Suprapubic skin (tissue), 4 donors: ENCODE measurements around the gene SORCS2. TPM values are rescaled to one million over a fixed set of nuclear protein-coding genes. Genes with fewer than 3 reads are reported as not detected.

ENCODE experiments used
- DNase-seq, 2 donors: peaks; one replicate each; pipeline ENCODE4 v3.0.0-alpha.2; 2019; ENCODE audit warnings: low spot score in 2 of 2
- H3K27ac ChIP-seq: fragments of 200-600 bp; sonication (generic); one replicate; pipeline ENCODE4 v1.5.1; 2019
- H3K27me3 ChIP-seq: fragments of 200-600 bp; sonication (generic); one replicate; pipeline ENCODE4 v1.5.1; 2019
- H3K36me3 ChIP-seq: fragments of 200-600 bp; sonication (generic); one replicate; pipeline ENCODE4 v1.5.1; 2019
- H3K4me1 ChIP-seq: fragments of 200-600 bp; sonication (generic); one replicate; pipeline ENCODE4 v1.5.1; 2019
- H3K4me3 ChIP-seq: fragments of 200-600 bp; sonication (generic); one replicate; pipeline ENCODE4 v1.5.1; 2019; ENCODE audit warnings: mild to moderate bottlenecking
- H3K9me3 ChIP-seq: fragments of 200-600 bp; sonication (generic); one replicate; pipeline ENCODE4 v1.5.1; 2019
- EP300 ChIP-seq: sonication (generic); formaldehyde crosslinking; IDR thresholded peaks from one replicate; pipeline ENCODE4 v1.6.1; 2017; ENCODE audit warnings: antibody characterized with exemption
- POLR2A ChIP-seq, 2 donors: fragments of 450-650 bp; IDR thresholded peaks; one replicate each; pipeline ENCODE4 v1.6.1; 2017; ENCODE audit warnings: antibody characterized with exemption in 2 of 2, mild to moderate bottlenecking in 2 of 2, moderate library complexity in 2 of 2
- POLR2AphosphoS5 ChIP-seq, 3 donors: sonication (generic); formaldehyde crosslinking; IDR thresholded peaks; one replicate each; pipeline ENCODE4 v1.6.1; 2017; ENCODE audit warnings: antibody characterized with exemption in 3 of 3
- WGBS: methylation state at CpG from one replicate; pipeline ENCODE4 v1.1.5; 2018; 5-methylcytosine and 5-hydroxymethylcytosine counted together
- total RNA-seq, 4 donors: library from RNA; depleted of rRNA; stranded (reverse); fragments of >200 nt; gene quantifications; one replicate each; pipeline ENCODE4 v1.1.0, GENCODE V29; 2016
- TF ChIP-seq, protein P1 (sequence below), 2 donors: fragments of 200-600 bp in 1 of 2; fragments of 450-650 bp in 1 of 2; sonication (generic) in 1 of 2; IDR thresholded peaks; one replicate each; pipeline ENCODE4 v1.5.1; 2016 to 2019; ENCODE audit warnings: antibody characterized with exemption in 2 of 2, mild to moderate bottlenecking in 1 of 2, moderate library complexity in 1 of 2

The SORCS2 gene
- total RNA-seq, 4 donors from 2014 or later = 0.94 to 4.6 (median 1.3) TPM

DNA sequence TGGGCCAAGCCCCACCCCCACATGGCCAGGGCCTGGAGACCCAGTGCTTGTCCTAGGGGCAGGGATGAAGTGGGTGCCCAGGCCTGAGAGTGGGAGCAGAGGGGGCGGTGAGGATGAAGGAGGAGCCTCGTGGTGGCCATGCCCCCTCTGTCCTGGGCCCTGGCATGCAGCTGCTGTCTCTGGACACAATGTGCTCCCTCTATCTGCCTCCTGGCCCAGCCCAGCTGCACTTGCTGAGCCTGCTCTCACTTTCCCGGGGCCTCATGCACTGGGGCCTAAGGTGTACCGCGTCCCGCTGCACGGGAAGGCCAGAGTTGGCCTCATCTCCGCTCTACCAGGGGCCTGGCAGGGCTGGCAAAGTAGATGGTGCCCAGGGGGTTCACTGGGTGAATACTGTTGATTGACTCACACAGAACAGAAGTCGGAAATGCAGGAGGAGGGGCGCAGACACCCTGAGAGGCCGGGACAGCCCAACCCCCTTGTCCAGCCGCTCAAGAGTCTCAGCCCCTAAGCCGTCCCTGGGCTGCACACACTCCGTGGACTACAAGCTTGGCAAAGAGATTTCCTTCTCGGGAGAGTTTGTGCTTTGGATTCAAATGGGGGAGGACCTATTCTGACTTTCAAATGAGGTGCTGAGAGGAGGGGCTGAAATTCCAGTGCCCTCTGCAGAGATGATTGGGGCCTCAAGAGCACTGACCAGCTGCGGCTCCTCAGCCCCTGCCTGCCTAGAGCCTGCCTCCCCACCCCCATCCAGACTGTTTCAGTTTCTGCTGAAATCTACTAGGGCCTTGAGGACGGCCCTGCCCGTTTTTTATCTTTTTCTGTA is 130.0 kb downstream of the SORCS2 start:
- TF ChIP-seq, protein P1, sequence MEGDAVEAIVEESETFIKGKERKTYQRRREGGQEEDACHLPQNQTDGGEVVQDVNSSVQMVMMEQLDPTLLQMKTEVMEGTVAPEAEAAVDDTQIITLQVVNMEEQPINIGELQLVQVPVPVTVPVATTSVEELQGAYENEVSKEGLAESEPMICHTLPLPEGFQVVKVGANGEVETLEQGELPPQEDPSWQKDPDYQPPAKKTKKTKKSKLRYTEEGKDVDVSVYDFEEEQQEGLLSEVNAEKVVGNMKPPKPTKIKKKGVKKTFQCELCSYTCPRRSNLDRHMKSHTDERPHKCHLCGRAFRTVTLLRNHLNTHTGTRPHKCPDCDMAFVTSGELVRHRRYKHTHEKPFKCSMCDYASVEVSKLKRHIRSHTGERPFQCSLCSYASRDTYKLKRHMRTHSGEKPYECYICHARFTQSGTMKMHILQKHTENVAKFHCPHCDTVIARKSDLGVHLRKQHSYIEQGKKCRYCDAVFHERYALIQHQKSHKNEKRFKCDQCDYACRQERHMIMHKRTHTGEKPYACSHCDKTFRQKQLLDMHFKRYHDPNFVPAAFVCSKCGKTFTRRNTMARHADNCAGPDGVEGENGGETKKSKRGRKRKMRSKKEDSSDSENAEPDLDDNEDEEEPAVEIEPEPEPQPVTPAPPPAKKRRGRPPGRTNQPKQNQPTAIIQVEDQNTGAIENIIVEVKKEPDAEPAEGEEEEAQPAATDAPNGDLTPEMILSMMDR (IDR thresholded peaks at IDR 0.05) = no peak
- TF ChIP-seq EP300 (no peak), POLR2AphosphoS5 (IDR thresholded peaks at IDR 0.05) (no peak), POLR2A (IDR thresholded peaks at IDR 0.05) (no peak)
- DNase-seq = no peak
- Histone ChIP-seq H3K27me3 (peaks cover 3% of the 10 kb centered on the region), H3K4me3 (no peak overlapping the region), H3K36me3 (no peaks in the 10 kb centered on the region), H3K4me1 (no peaks in the 10 kb centered on the region), H3K9me3 (peaks cover 4% of the 10 kb centered on the region), H3K27ac (no peak overlapping the region)
- WGBS = 75% methylated on average over 16 of the region's 18 CpGs

DNA sequence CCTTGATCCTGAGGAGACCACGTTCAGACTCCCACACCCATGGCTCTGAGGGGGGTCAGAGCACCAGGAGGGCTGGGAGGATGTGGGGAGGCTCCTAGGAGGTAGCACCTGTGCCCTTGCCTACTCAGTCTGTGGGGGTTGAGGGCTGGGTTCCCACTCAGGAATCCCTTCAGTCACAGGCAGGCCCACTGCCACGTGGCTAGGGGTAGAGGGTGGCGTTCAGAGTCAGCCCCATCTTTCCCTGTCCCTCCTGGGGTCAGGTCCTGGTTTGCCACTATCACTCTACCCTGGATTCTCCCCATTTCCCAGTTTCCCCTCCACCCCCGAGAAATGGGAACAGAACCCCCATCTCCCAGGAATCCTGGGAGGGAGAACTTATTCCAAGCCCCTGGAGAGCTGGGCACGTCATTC is 131.1 kb downstream of the SORCS2 start:
- no peak for DNase-seq
- peaks cover 4% of the 10 kb centered on the region for H3K9me3 ChIP-seq
- no peaks in the 10 kb centered on the region for H3K36me3 ChIP-seq
- WGBS = 96% methylated on average over 4 of the region's 5 CpGs
- no peak overlapping the region for H3K27ac ChIP-seq
- TF ChIP-seq POLR2A (IDR thresholded peaks at IDR 0.05) (no peak), EP300 (no peak), POLR2AphosphoS5 (IDR thresholded peaks at IDR 0.05) (no peak)
- TF ChIP-seq, protein P1 (IDR thresholded peaks at IDR 0.05) = no peak
- H3K27me3 ChIP-seq = peaks cover 3% of the 10 kb centered on the region
- H3K4me3 ChIP-seq = no peak overlapping the region
- peaks cover 1% of the 10 kb centered on the region for H3K4me1 ChIP-seq

DNA sequence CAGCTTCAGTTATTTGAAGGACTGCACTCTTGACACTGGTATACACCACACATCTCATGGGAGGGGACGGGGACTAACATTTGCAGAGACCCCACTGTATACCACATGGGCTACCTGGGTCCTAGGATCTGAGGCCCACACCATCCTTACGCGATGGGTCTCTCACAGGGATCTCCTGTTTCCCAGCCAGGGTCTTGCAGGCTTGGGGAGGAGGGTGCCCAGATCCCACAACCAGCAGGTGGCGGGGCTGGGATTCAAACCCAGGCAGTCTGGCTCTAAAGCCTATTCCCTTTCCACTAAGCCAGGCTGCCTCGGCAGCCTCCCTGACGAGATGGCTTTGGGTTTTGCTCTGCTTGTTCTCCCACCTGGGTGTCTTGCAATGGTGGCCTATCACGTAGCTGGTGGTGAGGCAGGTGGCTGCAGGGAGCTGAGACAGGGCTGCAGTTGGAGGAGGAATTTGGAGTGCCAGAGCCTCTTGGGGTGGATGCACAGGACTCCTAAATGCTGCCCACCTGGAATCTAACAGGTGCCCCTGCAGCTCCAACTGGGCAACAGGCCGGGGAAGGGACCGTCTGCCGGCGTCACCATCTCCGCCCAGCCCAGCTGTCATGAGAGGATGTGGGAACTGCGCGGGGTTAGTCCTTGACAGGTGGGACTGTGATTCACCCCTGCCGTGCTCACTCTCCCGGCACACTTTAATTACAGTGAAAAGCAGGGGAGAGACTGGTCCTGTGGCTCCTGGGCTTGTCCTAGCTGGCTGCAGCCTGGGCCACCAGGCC is 131.7 kb downstream of the SORCS2 start:
- Histone ChIP-seq H3K27ac (no peak overlapping the region), H3K4me3 (no peak overlapping the region), H3K27me3 (peaks cover 3% of the 10 kb centered on the region), H3K9me3 (peaks cover 1% of the 10 kb centered on the region), H3K36me3 (no peaks in the 10 kb centered on the region), H3K4me1 (peaks cover 5% of the 10 kb centered on the region)
- WGBS = no CpG with 5 or more reads among the region's 16 CpGs
- DNase-seq = no peak
- TF ChIP-seq POLR2AphosphoS5 (IDR thresholded peaks at IDR 0.05) (no peak), EP300 (no peak), POLR2A (IDR thresholded peaks at IDR 0.05) (no peak)
- TF ChIP-seq, protein P1 (IDR thresholded peaks at IDR 0.05) = no peak

DNA sequence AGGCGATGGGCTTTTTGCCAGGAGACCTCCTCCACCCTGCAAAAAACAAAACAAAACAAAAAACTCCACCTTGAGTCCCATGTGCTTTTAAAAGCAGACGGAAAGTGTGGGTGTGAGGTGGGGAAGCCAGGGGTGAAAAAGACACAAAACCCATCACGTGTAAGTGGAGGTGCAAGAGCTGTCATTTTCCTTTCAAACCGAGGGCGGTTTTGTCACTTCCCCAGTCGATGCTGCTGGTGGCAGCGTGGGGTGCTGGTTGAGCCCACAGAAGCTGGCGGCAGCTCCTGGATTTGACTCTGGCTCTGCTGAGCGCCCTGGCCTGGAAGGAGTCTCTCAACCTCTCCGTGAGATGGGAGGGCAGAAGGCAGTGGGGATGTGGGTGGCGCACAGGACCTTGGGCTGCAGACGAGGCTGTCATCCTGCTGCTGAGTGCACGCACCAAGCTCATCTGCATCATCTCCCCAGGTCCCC is 132.3 kb downstream of the SORCS2 start:
- TF ChIP-seq, protein P1 (IDR thresholded peaks at IDR 0.05) = no peak
- no peak for TF ChIP-seq EP300
- DNase-seq = no peak
- Histone ChIP-seq H3K27ac (no peak overlapping the region), H3K4me1 (peaks cover 8% of the 10 kb centered on the region), H3K36me3 (no peaks in the 10 kb centered on the region), H3K9me3 (no peaks in the 10 kb centered on the region), H3K4me3 (no peak overlapping the region), H3K27me3 (peaks cover 3% of the 10 kb centered on the region)
- WGBS = 70% methylated on average over 13 of the region's 13 CpGs

DNA sequence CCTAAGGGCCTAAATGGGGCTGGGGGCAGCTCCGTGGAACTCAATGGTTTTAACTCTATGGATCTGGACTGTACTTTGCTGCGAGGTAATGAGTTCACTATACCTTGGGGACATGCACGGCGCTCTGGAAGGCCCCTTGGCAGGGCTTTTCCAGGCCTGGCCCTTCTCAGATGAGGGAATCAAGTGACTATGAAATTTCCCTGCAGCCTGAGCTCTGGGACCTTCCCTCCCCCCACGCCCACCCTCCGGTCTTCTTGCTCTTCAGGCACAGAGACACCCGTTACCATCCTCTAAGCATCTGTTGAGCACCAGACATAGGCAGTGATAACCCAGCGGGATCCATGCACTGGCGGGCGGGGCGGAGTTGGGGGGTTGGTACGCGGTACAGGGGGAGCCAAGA is 133.2 kb downstream of the SORCS2 start:
- TF ChIP-seq, protein P1 (IDR thresholded peaks at IDR 0.05) = no peak
- TF ChIP-seq POLR2AphosphoS5 (IDR thresholded peaks at IDR 0.05) (no peak), POLR2A (IDR thresholded peaks at IDR 0.05) (no peak), EP300 (no peak)
- no peaks in the 10 kb centered on the region for H3K9me3 ChIP-seq
- H3K36me3 ChIP-seq = no peaks in the 10 kb centered on the region
- no peak overlapping the region for H3K27ac ChIP-seq
- peaks cover 8% of the 10 kb centered on the region for H3K4me1 ChIP-seq
- 82% methylated on average over 11 of the region's 13 CpGs for WGBS
- H3K27me3 ChIP-seq = peaks cover 3% of the 10 kb centered on the region
- H3K4me3 ChIP-seq = no peak overlapping the region
- no peak for DNase-seq
